Smooth muscle cell of the coronary artery (primary cell): ENCODE measurements around the gene PABPN1. TPM values are rescaled to one million over a fixed set of nuclear protein-coding genes. Genes with fewer than 3 reads are reported as not detected.

Experiments
- total RNA-seq: library from RNA; depleted of rRNA; stranded (reverse); fragments of >200 nt; gene quantifications from 2 replicates; pipeline ENCODE4 v1.2.3, GENCODE V29; 2014; ENCODE audit warnings: low replicate concordance

The PABPN1 gene, protein sequence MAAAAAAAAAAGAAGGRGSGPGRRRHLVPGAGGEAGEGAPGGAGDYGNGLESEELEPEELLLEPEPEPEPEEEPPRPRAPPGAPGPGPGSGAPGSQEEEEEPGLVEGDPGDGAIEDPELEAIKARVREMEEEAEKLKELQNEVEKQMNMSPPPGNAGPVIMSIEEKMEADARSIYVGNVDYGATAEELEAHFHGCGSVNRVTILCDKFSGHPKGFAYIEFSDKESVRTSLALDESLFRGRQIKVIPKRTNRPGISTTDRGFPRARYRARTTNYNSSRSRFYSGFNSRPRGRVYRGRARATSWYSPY
- 76.1 and 118 TPM in 2 replicates for total RNA-seq

DNA sequence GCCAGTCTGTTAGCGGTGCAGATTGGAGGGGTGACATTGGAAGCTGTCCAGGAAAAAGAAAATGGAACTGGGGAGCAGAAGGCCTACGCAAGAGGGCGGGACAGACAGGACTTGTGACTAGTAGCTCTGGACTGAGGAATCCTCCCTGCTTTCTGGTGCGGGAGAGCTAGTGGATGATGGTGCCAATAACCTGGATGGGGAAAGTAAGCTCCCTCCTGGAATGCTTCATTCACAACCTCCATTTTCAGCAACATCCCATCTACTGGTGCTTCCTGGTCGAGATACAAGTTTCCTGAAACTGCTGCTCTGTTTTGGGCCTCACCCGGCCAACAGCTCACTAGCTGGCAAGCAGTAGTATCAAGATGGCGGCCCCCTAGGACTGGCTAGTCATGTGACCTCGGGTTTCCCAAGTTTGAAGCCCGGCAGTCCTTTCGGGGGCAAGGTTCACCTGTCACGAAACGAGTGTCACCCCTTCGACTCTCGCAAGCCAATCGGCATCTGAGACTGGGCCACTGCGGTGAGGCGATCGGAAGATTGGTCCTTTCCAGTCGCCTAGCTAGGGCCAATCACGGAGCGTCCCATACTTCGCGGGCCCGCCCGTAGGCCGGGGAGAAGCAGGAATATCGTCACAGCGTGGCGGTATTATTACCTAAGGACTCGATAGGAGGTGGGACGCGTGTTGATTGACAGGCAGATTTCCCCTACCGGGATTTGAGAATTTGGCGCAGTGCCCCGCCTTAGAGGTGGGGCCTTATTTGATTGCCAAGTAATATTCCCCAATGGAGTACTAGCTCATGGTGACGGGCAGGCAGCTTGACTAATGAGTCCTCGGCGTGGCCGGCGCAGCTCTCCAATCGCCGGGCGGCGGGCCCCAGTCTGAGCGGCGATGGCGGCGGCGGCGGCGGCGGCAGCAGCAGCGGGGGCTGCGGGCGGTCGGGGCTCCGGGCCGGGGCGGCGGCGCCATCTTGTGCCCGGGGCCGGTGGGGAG is at the start of gene PABPN1:
Gene PABPN1 (plus strand): TSS at position 874 of the 988 bp plus-strand sequence. CDS start 13 bp downstream, at position 887.

DNA sequence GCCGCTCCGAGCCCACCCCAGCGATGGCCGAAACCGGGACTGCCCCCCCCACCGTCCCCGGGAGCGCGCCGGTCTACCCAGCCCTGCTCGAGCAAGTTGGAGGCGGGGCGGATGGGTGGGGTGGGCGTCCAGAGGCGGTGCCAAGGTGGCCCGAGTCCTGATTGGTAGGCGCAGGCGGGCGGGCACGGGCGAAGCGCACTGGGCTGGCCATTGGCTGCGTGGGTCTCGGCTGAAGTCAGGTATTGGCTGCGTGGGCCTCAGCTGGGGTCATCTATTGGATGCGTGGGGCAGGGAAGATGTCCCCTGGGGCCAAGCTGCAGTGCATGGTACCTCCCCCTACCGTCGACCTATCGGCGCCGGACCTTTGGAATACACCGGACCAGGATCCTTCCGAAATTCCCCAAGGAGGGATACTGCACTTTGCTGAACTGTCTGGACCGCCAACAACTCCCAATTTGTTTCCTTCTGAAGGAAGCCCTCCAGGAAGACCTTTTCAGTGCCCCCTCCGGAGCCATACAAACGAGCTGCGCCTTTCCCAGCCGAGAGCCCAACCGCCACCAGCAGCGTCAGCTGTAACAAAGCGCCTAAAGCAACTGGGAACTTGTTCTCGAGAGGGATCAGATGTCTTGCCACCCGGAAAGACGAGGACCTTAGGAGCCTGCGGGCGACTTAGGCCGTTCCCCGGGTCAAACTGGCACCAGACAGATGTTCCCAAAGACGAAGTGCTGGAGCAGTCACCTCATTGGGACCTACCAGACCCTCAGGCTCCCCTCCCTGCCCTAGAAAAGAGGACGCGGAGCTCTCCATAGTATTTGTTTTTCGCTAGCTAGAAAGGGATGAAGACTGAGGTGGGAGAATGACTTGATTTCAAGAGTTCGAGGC is 35.0 kb upstream of the PABPN1 start, which contains the start of gene HOMEZ:
Gene HOMEZ (minus strand): TSS at position 113 of the 882 bp plus-strand sequence. CDS start 180 bp downstream, outside the sequence.

GRCh38 chr14:23302290-23303225 is 18.7 kb upstream of the PABPN1 start, which contains the start of gene PPP1R3E:
PPP1R3E (minus strand) TSS chr14:23302859; CDS start chr14:23302576, 283 bp downstream.

GRCh38 chr14:23306412-23307145 is 14.7 kb upstream of the PABPN1 start, which contains the start of gene BCL2L2:
BCL2L2 (plus strand) TSS chr14:23306833; CDS start chr14:23307768, 935 bp downstream.

GRCh38 chr14:23352506-23353432 is 31.5 kb downstream of the PABPN1 start, which contains the start of gene SLC22A17:
SLC22A17 (minus strand) TSS chr14:23352887.

DNA sequence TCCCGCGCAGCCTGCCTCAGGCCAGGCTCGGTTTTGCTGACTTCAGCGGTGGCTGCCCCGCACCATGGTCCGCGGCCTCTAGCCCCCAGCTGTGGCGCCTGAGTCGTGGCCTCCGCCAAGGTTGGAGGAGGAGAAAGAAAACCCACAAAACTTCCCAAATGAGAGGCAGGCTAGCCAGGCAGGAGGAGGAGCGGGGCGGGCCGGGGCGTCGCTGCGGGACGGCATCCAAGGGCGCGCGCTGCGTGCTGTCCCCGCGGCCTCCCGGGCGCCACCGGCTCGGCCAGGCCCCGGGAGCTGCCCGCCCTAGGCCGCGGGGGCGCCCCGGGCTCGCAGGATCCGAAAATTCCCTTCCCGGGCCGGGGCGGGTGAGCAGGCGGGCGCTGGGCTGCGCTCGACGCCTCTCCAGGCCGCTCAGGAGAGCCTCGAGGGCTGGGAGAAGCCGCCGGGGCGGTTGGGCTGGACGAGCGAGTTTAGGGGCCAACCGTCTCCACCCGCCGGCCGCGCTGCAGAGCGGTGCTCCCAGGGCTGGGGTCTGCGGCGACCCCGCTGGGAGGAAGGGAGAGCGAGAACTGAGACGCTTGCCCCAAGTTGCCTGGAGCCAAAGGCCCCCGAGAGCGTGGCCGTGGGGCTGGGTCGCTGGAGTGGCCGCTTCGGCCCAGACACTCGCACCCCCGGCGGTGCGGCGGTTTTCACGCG is 43.9 kb downstream of the PABPN1 start, which contains the start of gene EFS:
Gene EFS (minus strand): TSS at position 137 of the 696 bp plus-strand sequence. CDS start 147 bp downstream, outside the sequence.

DNA sequence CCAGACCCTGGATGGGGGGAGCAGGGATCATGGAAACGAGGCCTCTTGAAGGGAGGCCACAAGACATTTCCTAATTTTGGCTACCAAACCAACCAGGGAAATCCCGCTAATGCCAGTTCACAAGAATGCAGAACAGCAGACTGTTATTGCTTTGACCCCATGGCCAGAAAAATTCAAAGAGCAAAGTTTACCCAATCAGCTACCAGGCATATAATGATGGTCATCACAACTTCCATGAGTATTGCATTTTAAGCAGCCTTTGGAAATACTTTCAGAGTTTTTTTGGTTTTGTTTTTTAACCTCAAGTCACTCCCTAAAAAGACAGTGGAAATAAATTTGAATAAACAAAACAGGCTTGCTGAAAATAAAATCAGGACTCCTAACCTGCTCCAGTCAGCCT is 51.3 kb downstream of the PABPN1 start, which contains the start of gene IL25:
Gene IL25 (plus strand): TSS at position 301 of the 400 bp plus-strand sequence.

Other genes starting within 250 kb of the PABPN1 start
- 55.7 and 70.0 TPM in 2 replicates for gene ACIN1, start 226.3 kb upstream of the PABPN1 start, total RNA-seq
- gene C14orf119, start 226.0 kb upstream of the PABPN1 start, total RNA-seq = 53.4 and 58.8 TPM in 2 replicates
- 0.12 TPM in 1 of 2 replicates, not detected in the other for gene CIROP, start 216.5 kb upstream of the PABPN1 start, total RNA-seq
- gene CEBPE, start 202.2 kb upstream of the PABPN1 start, total RNA-seq = not detected in 2 replicates
- gene SLC7A8, start 137.8 kb upstream of the PABPN1 start, total RNA-seq = 0.15 and 16.1 TPM in 2 replicates
- gene RNF212B, start 83.5 kb upstream of the PABPN1 start, total RNA-seq = not detected in 2 replicates
- 3.4 and 3.6 TPM in 2 replicates for gene HOMEZ, start 35.3 kb upstream of the PABPN1 start, total RNA-seq
- gene PPP1R3E, start 18.6 kb upstream of the PABPN1 start, total RNA-seq = 1.6 and 2.2 TPM in 2 replicates
- gene BCL2L2, start 14.6 kb upstream of the PABPN1 start, total RNA-seq = 16.4 and 17.8 TPM in 2 replicates
- gene SLC22A17, start 31.4 kb downstream of the PABPN1 start, total RNA-seq = 17.3 and 19.0 TPM in 2 replicates
- 1.1 and 4.9 TPM in 2 replicates for gene EFS, start 43.7 kb downstream of the PABPN1 start, total RNA-seq
- gene IL25, start 51.4 kb downstream of the PABPN1 start, total RNA-seq = not detected in 2 replicates
- gene CMTM5, start 55.6 kb downstream of the PABPN1 start, total RNA-seq = not detected in 2 replicates
- under 0.01 TPM in 1 of 2 replicates, not detected in the other for gene MYH6, start 86.8 kb downstream of the PABPN1 start, total RNA-seq
- 1.1 TPM in 1 of 2 replicates, not detected in the other for gene MYH7, start 114.2 kb downstream of the PABPN1 start, total RNA-seq
- 39.4 and 57.1 TPM in 2 replicates for gene NGDN, start 148.2 kb downstream of the PABPN1 start, total RNA-seq
- gene ZFHX2, start 230.3 kb downstream of the PABPN1 start, total RNA-seq = 0.08 and 0.35 TPM in 2 replicates
- 10.6 and 22.3 TPM in 2 replicates for gene THTPA, start 234.8 kb downstream of the PABPN1 start, total RNA-seq
- 6.5 and 7.7 TPM in 2 replicates for gene AP1G2, start 246.3 kb downstream of the PABPN1 start, total RNA-seq